ENCODE results near the gene LIN7B. TPM values are rescaled to one million over a fixed set of nuclear protein-coding genes. Genes with fewer than 3 reads are reported as not detected.
A peak's percentile ranks its signal among the peaks of the same experiment; 100 is the strongest.

The LIN7B gene
- total and polyA plus RNA-seq, 2 of the 13 experiments (the other 11 are each of a cell fraction or from before 2014, with no cell fraction given): 5.3 to 7.6 TPM

DNA sequence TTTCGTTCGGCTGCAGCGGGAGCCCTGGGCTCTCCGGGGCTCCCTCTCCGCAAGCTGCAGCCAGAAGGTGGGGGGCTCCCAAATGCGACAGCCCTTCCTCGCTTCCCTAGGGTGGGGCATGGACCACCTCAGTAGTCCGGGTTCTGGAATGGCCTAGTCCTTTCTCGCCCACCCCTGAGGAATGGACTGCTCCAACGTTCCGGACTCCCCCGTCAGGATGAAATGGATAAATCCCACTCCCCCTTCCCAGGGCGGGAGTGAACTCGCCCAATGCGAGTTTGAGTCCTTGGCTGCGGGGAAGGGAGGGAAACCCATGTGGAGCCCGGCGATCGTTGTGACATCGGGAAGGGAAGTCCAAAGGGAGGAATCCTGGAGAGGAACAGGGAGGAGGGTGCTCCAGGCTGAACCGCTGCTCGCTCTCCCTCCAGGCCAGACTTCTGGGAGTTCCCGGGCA is 35.5 kb downstream of the LIN7B start (continued):
- TF ChIP-seq, protein P1, sequence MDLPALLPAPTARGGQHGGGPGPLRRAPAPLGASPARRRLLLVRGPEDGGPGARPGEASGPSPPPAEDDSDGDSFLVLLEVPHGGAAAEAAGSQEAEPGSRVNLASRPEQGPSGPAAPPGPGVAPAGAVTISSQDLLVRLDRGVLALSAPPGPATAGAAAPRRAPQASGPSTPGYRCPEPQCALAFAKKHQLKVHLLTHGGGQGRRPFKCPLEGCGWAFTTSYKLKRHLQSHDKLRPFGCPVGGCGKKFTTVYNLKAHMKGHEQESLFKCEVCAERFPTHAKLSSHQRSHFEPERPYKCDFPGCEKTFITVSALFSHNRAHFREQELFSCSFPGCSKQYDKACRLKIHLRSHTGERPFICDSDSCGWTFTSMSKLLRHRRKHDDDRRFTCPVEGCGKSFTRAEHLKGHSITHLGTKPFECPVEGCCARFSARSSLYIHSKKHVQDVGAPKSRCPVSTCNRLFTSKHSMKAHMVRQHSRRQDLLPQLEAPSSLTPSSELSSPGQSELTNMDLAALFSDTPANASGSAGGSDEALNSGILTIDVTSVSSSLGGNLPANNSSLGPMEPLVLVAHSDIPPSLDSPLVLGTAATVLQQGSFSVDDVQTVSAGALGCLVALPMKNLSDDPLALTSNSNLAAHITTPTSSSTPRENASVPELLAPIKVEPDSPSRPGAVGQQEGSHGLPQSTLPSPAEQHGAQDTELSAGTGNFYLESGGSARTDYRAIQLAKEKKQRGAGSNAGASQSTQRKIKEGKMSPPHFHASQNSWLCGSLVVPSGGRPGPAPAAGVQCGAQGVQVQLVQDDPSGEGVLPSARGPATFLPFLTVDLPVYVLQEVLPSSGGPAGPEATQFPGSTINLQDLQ (CRISPR knock-in tag; IDR thresholded peaks at IDR 0.05): peak; percentile 2; the same call in 1 of the 2 replicates
- no peak for TF ChIP-seq ZNF562 (CRISPR knock-in tag; IDR thresholded peaks at IDR 0.05; ENCODE audit: borderline replicate concordance)
- no peak for TF ChIP-seq RELA (CRISPR knock-in tag; IDR thresholded peaks at IDR 0.05)
- TF ChIP-seq ZKSCAN1 (IDR thresholded peaks at IDR 0.05; ENCODE audit: low read length): no peak
- no peak; the same call in 1 of the 2 replicates for TF ChIP-seq MYC (CRISPR knock-in tag; IDR thresholded peaks at IDR 0.05; ENCODE audit: borderline replicate concordance)
- TF ChIP-seq SP4 (CRISPR knock-in tag; IDR thresholded peaks at IDR 0.05): 0 out of 2 replicates have a peak, but pooled peaks have one; percentile 43
- TF ChIP-seq ZNF33A (CRISPR knock-in tag; IDR thresholded peaks at IDR 0.05; ENCODE audit: borderline replicate concordance): no peak
- TF ChIP-seq, protein P2, sequence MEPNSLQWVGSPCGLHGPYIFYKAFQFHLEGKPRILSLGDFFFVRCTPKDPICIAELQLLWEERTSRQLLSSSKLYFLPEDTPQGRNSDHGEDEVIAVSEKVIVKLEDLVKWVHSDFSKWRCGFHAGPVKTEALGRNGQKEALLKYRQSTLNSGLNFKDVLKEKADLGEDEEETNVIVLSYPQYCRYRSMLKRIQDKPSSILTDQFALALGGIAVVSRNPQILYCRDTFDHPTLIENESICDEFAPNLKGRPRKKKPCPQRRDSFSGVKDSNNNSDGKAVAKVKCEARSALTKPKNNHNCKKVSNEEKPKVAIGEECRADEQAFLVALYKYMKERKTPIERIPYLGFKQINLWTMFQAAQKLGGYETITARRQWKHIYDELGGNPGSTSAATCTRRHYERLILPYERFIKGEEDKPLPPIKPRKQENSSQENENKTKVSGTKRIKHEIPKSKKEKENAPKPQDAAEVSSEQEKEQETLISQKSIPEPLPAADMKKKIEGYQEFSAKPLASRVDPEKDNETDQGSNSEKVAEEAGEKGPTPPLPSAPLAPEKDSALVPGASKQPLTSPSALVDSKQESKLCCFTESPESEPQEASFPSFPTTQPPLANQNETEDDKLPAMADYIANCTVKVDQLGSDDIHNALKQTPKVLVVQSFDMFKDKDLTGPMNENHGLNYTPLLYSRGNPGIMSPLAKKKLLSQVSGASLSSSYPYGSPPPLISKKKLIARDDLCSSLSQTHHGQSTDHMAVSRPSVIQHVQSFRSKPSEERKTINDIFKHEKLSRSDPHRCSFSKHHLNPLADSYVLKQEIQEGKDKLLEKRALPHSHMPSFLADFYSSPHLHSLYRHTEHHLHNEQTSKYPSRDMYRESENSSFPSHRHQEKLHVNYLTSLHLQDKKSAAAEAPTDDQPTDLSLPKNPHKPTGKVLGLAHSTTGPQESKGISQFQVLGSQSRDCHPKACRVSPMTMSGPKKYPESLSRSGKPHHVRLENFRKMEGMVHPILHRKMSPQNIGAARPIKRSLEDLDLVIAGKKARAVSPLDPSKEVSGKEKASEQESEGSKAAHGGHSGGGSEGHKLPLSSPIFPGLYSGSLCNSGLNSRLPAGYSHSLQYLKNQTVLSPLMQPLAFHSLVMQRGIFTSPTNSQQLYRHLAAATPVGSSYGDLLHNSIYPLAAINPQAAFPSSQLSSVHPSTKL (CRISPR knock-in tag; IDR thresholded peaks at IDR 0.05): no peak
- no peak for TF ChIP-seq NBN (conservative IDR thresholded peaks at IDR 0.05)
- no peak for TF ChIP-seq TCF7L2 (IDR thresholded peaks at IDR 0.05; ENCODE audit: low read depth, low read length)
- TF ChIP-seq, protein P3, sequence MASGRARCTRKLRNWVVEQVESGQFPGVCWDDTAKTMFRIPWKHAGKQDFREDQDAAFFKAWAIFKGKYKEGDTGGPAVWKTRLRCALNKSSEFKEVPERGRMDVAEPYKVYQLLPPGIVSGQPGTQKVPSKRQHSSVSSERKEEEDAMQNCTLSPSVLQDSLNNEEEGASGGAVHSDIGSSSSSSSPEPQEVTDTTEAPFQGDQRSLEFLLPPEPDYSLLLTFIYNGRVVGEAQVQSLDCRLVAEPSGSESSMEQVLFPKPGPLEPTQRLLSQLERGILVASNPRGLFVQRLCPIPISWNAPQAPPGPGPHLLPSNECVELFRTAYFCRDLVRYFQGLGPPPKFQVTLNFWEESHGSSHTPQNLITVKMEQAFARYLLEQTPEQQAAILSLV (CRISPR knock-in tag; IDR thresholded peaks at IDR 0.05; ENCODE audit: borderline replicate concordance): peak; percentile 14; the same call in 1 of the 2 replicates
- no peak for TF ChIP-seq RAD51 (IDR thresholded peaks at IDR 0.05; ENCODE audit: borderline replicate concordance)
- no peak for TF ChIP-seq NKX3-1 (CRISPR knock-in tag; IDR thresholded peaks at IDR 0.05)
- 0 out of 2 replicates have a peak, but pooled peaks have one; percentile 27 for TF ChIP-seq WIZ (CRISPR knock-in tag; IDR thresholded peaks at IDR 0.05)
- TF ChIP-seq GFI1 (CRISPR knock-in tag; IDR thresholded peaks at IDR 0.05; ENCODE audit: borderline replicate concordance): 0 out of 2 replicates have a peak, but pooled peaks have one; percentile 9
- no peak for TF ChIP-seq XRCC5 (optimal IDR thresholded peaks at IDR 0.05; ENCODE audit: low read length)
- TF ChIP-seq, protein P4, sequence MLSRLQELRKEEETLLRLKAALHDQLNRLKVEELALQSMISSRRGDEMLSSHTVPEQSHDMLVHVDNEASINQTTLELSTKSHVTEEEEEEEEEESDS (CRISPR knock-in tag; IDR thresholded peaks at IDR 0.05; ENCODE audit: borderline replicate concordance): no peak
- TF ChIP-seq ZNF713 (CRISPR knock-in tag; IDR thresholded peaks at IDR 0.05): no peak
- TF ChIP-seq, protein P5, sequence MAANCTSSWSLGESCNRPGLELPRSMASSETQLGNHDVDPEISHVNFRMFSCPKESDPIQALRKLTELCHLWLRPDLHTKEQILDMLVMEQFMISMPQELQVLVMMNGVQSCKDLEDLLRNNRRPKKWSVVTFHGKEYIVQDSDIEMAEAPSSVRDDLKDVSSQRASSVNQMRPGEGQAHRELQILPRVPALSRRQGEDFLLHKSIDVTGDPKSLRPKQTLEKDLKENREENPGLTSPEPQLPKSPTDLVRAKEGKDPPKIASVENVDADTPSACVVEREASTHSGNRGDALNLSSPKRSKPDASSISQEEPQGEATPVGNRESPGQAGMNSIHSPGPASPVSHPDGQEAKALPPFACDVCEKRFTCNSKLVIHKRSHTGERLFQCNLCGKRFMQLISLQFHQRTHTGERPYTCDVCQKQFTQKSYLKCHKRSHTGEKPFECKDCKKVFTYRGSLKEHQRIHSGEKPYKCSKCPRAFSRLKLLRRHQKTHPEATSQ (CRISPR knock-in tag; IDR thresholded peaks at IDR 0.05; ENCODE audit: borderline replicate concordance): no peak
- no peak for TF ChIP-seq SNAPC2 (CRISPR knock-in tag; IDR thresholded peaks at IDR 0.05)
- no peak for TF ChIP-seq SIN3B (IDR thresholded peaks at IDR 0.05; ENCODE audit: low read length)

Measured in HepG2 (cell line).